HG03103 (cell line): ENCODE data around the gene ANKRD50.

ENCODE experiments used
- ATAC-seq: cut with Tn5 transposase; IDR thresholded peaks from one replicate; pipeline ENCODE4 v1.9.1; 2021; ENCODE audit warnings: low read depth; ENCODE audit not compliant: unreplicated experiment

Gene ANKRD50

DNA sequence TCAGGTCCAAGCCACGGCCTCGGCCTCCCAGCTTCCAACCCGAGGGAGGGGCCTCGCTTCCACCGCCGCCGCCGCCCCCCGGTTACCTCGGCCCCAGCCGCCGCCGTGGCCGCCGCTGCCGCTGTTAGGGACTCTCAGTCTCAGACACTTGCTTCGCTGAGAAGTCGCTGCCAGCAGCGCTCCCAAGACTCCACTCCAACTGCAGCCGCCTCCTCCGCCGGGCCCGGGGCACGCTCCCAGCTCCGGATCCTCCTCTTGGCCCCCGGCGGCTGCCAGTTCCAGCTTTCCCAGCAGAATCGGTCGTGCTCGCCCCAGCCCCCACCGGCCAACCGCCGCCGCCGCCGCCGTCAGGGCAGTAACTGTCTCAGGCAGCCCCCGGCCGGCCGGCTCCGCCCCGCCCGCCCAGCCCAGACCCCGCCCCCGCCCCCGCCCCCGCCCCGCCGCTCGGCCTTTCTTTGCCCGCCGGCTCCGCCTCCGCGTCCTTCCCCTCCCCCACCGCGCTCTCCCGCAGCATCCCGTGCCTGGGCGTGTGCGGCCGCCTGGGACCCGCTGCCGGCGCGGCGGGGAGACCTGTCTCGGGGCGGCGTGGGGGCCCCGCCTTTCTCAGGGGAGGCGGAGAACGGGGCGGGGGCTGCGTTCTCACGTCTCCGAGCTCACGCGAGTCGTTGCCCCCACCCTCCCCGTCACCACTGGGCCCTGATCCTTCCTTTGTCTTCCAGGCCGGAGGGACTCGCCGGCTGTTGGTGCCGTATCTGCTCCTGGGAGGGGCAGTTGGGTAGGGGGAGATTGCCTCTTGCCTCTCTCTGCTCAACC lies at the start of gene ANKRD50:
Gene ANKRD50 (minus strand): TSS at position 361 of the 813 bp plus-strand sequence. CDS start 2,221 bp downstream, outside the sequence.
- ATAC-seq: peak; percentile 61

DNA sequence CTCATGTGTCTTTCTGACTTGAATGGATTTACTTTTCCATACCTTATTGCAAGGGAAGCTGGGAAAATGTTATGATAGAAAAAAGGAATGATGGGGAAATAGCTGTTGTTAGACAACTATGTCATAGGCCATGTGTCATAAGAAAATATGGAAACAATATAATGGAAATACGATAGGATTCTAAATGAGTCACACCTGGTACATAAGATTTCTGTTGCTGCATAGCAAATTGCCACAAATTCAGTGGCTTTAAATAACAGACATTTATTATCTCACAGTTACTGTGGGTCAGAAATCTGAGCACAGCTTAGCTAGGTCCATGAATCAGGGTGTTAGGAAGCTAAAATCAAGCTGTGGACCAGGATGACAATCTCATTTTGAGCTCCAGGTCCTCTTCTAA lies 44.6 kb upstream of the ANKRD50 start:
- ATAC-seq: no peak

DNA sequence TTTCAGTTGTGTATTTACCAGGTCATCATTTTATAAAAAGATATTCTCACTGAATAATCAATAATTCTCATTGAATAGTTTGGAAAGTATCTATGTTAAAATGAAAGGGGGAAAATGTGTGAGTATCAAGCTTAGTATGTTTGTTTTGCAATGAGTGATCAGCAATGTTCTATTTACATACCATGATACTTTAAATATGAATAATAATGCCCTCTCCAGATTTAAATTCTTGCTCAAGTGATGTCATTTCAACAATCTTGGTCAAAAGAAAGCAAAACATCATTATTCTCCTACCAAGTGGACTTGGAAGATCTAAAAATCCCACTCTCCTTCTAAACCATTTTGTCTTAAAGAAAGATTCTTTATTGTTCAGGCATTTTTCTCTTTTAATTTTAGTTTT lies 42.1 kb upstream of the ANKRD50 start:
- ATAC-seq: no peak

- no peak for ATAC-seq
Observed at GRCh38 chr4:124753941-124754581, 41.5 kb upstream of the ANKRD50 start.

GRCh38 chr4:124749421-124749820 lies 36.9 kb upstream of the ANKRD50 start:
- no peak for ATAC-seq

- ATAC-seq: no peak
Observed at GRCh38 chr4:124748965-124749364, 36.4 kb upstream of the ANKRD50 start.

- ATAC-seq: no peak
Observed at GRCh38 chr4:124745985-124746801, 33.7 kb upstream of the ANKRD50 start.

DNA sequence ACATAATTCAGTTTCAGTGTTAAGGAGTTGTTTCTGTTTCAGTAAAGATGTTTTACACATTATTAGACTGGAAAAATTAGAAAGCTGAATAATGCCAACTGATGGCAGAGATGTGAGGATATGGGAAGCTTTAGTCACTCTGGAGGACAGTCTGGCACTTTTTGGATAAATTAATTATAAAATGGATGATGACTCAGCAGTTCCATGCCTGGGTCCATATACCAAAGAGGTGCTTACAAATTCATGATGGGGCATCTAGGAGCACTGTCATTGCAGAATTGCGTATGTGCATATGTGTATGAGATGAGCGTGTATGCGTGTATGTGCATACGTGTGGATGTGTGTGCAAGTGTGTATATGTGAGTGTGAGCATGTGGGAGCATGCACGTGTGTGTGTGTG lies 31.2 kb upstream of the ANKRD50 start:
- ATAC-seq: no peak

DNA sequence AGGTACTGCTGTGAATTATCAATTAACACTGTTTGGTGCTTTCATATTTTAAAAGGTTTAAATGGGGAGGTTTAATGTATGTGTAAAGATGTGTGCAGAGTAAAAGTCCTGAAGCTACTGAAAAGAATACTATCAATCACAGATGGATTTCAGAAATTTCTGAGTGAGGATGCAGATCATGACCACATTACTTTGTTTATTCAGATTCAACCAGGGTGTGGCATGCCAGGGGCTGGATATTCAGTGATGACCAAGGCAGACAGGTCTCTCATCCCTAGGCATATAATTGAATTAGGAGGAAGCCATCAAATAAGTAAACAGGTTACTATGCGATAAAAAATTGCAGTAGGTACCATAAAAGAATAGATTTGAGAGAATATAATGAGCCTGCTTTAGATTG lies 28.0 kb upstream of the ANKRD50 start:
- no peak for ATAC-seq

- no peak for ATAC-seq
Observed at GRCh38 chr4:124738994-124739393, 26.5 kb upstream of the ANKRD50 start.

GRCh38 chr4:124737619-124738018 lies 25.1 kb upstream of the ANKRD50 start:
- no peak for ATAC-seq

DNA sequence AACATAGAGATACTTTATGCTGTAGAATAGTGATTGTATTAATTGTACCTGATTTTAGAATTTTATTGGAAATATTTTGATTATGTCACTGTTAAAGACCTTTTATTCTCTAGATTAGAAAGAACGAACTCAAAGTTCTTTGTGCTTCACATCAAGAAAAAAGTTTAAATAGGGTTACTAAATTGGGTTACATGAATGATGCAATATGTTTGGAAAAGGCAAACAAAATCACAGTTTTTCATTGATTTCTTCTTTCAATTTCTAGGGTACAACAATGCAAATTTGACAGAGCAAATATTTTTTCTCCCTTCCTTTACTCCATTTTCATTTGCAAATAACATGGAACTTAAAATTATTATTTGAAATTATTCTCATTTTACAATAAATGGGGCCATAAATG lies 24.0 kb upstream of the ANKRD50 start:
- ATAC-seq: no peak

GRCh38 chr4:124727331-124727890 lies 14.9 kb upstream of the ANKRD50 start:
- no peak for ATAC-seq

DNA sequence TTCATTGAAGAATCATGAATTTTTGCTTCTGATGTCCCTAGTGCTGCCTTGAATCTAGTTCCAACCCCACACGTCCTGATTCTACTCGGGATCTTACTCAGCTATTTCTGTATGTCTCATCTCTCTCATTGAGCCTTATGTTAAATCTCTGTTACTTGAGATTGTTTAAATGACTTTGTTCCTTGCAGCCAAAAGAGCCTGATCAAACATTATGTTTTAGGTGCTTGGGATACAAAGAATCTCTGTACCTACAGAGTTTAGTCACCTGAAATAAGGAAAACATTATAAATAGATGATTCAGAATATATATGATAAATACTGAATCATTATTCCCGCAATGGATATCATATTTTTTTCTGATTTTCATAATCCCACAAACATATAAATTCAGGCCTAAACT lies 13.7 kb upstream of the ANKRD50 start:
- ATAC-seq: no peak

- no peak for ATAC-seq
Observed at GRCh38 chr4:124722071-124722470, 9.5 kb upstream of the ANKRD50 start.

DNA sequence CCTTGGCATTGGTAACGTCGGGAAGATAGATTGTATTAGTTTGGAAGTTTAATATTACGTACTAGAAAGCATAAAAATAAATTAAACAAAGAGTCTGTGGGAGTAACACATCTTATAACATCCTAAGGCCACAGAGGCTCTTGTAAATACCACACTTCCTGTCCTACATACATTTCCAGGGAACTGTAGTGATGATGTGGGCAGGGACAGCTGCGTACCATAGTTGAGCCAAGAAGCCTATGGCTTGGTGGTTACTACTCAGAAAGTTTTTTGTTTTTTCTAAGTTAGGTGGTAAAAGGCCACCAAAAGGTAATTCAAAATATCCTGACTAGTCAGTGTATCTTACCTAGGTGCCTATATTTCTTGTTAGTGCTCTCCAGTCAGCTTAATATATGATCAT lies 4.6 kb upstream of the ANKRD50 start:
- no peak for ATAC-seq

DNA sequence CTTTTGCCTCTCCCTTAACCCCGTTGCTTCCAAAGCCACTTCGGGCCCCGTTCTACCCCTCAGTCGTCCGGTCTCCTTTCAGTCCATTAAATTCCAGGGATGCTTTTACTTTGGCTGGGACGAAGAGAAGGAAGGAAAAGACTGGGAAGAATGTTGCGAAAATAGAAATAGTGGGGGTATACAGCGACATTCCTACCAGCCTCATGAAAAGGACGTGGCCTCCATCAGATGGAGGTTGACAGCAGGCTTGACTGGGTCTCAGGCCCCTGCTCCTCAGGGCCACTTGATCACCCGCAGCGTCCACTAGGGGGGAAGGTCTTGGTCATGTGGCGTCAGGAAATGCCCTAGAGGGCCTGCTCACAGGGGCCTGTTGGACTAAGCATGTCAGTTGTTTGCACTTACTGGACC lies 657 bp upstream of the ANKRD50 start:
- peak; percentile 29 for ATAC-seq

GRCh38 chr4:124711471-124712371 lies 811 bp downstream of the ANKRD50 start:
- ATAC-seq: peak; percentile 11

DNA sequence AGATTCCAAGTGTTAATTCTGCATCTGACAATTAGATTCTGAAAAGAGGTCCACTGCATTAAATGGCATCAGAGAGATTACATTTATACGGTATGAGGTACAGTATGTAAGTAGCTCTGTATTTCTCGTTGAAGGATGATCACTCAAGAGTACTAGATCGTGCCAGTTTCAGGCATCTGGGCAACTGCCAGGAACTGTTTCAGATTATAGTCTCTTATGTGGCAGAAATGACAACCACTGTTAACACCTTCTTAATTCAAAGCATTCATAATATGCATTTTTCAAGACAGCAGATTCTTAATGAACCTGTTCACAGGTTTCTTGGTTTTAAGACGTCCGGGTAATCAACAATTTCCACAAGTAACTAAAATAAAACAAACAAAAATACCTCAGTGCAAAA lies 1.6 kb downstream of the ANKRD50 start:
- ATAC-seq: no peak
